Neutrophil (primary cell): ENCODE measurements around the gene BTBD9.
"Not testable (repeated sequence)": the region's sequence is repeated elsewhere in the genome, so short reads cannot be mapped to it uniquely, and the experiment has no call there.

Experiments
- H3K27ac ChIP-seq: fragments of 200-600 bp; sonication (generic); 2 replicates; pipeline ENCODE4 v1.5.1; 2016; ENCODE audit warnings: mild to moderate bottlenecking, moderate library complexity
- H3K27me3 ChIP-seq: fragments of 200-600 bp; sonication (generic); 2 replicates; pipeline ENCODE4 v1.6.0; 2016; ENCODE audit warnings: mild to moderate bottlenecking
- H3K36me3 ChIP-seq: fragments of 200-600 bp; sonication (generic); 2 replicates; pipeline ENCODE4 v1.5.1; 2017
- H3K4me1 ChIP-seq, 2 experiments: fragments of 200-600 bp in 1 of 2; sonication (generic) in 1 of 2; 1 replicate in 1 of 2; 2 replicates in 1 of 2; pipeline versions ENCODE4 v1.5.1 to v1.6.1; 2013 to 2016; ENCODE audit warnings: low read depth in 1 of 2, low read length in 1 of 2, mild to moderate bottlenecking in 1 of 2, moderate library complexity in 1 of 2; ENCODE audit not compliant: control insufficient read depth in 1 of 2, insufficient read depth in 1 of 2
- H3K4me3 ChIP-seq, 2 experiments: fragments of 200-600 bp in 1 of 2; sonication (generic) in 1 of 2; 1 replicate in 1 of 2; 2 replicates in 1 of 2; pipeline ENCODE4 v1.5.1; 2013 to 2016; ENCODE audit warnings: low read depth in 1 of 2, low read length in 1 of 2, mild to moderate bottlenecking in 1 of 2, moderate library complexity in 1 of 2
- H3K9me3 ChIP-seq: fragments of 200-600 bp; sonication (generic); 2 replicates; pipeline ENCODE4 v1.5.1; 2016
- CTCF ChIP-seq: fragments of 200-600 bp; sonication (generic); IDR thresholded peaks from 2 replicates; pipeline ENCODE4 v1.5.1; 2016; ENCODE audit warnings: antibody characterized with exemption

Gene BTBD9

GRCh38 chr6:38625217-38625616 is 14.5 kb downstream of the BTBD9 start:
- TF ChIP-seq CTCF, result no peak
- Histone ChIP-seq H3K27me3 (no peaks in the 10 kb centered on the region), H3K27ac (no peak overlapping the region), H3K36me3 (no peaks in the 10 kb centered on the region), H3K4me3 (no peak overlapping the region), H3K4me1 (no peaks in the 10 kb centered on the region), H3K9me3 (no peaks in the 10 kb centered on the region)

GRCh38 chr6:38619342-38619741 is 20.4 kb downstream of the BTBD9 start:
- not testable (repeated sequence) for H3K9me3 ChIP-seq, H3K27ac ChIP-seq, H3K4me1 ChIP-seq, H3K36me3 ChIP-seq, H3K27me3 ChIP-seq, H3K4me3 ChIP-seq

- H3K27ac ChIP-seq, H3K36me3 ChIP-seq, H3K4me3 ChIP-seq, H3K27me3 ChIP-seq, H3K9me3 ChIP-seq, H3K4me1 ChIP-seq: not testable (repeated sequence)
These were observed 21.4 kb downstream of the BTBD9 start for GRCh38 chr6:38618301-38618700.

GRCh38 chr6:38617856-38618255 is 21.9 kb downstream of the BTBD9 start:
- H3K36me3 ChIP-seq, result no peaks in the 10 kb centered on the region
- no peak for TF ChIP-seq CTCF
- H3K9me3 ChIP-seq, result no peaks in the 10 kb centered on the region
- no peaks in the 10 kb centered on the region for H3K4me1 ChIP-seq
- no peak overlapping the region for H3K4me3 ChIP-seq
- no peak overlapping the region for H3K27ac ChIP-seq
- no peaks in the 10 kb centered on the region for H3K27me3 ChIP-seq

- H3K4me1 ChIP-seq, result no peaks in the 10 kb centered on the region
- no peak for TF ChIP-seq CTCF
- no peak overlapping the region for H3K27ac ChIP-seq
- no peaks in the 10 kb centered on the region for H3K27me3 ChIP-seq
- H3K9me3 ChIP-seq, result no peaks in the 10 kb centered on the region
- no peak overlapping the region for H3K4me3 ChIP-seq
- no peaks in the 10 kb centered on the region for H3K36me3 ChIP-seq
These were observed 27.4 kb downstream of the BTBD9 start for GRCh38 chr6:38612143-38612965.

GRCh38 chr6:38610050-38610625 is 29.6 kb downstream of the BTBD9 start:
- Histone ChIP-seq H3K9me3 (no peaks in the 10 kb centered on the region), H3K27me3 (no peaks in the 10 kb centered on the region), H3K27ac (no peak overlapping the region), H3K36me3 (no peaks in the 10 kb centered on the region), H3K4me1 (no peaks in the 10 kb centered on the region), H3K4me3 (no peak overlapping the region)
- no peak for TF ChIP-seq CTCF
